PC-3 (cell line): ENCODE data around the gene MYO5A. TPM values are rescaled to one million over a fixed set of nuclear protein-coding genes. Genes with fewer than 3 reads are reported as not detected.
A peak's percentile ranks its signal among the peaks of the same experiment; 100 is the strongest.

ENCODE experiments used
- ATAC-seq: fragments of 200-7000 bp; cut with Tn5 transposase; 2 replicates; pipeline ENCODE4 v1.9.1; 2020; ENCODE audit warnings: mild to moderate bottlenecking, moderate library complexity
- BruUV-seq: library from RNA; stranded (reverse); fragments of 400-500 nt; replicated peaks from 2 replicates; lab custom pipeline; 2021; lab: Mats Ljungman, UMichigan
- CTCF ChIA-PET: fragments of 300-600 bp; sonication (Branson Sonifier 250); formaldehyde crosslinking; loops from one replicate; lab custom pipeline; 2022; ENCODE audit warnings: antibody characterized with exemption; lab: Charles Lee
- POLR2A ChIA-PET: fragments of 300-600 bp; sonication (Branson Sonifier 250); formaldehyde crosslinking; loops from one replicate; lab custom pipeline; 2022; ENCODE audit warnings: antibody characterized with exemption; ENCODE audit not compliant: unreplicated experiment; lab: Charles Lee
- DNase-seq: peaks from one replicate; pipeline ENCODE4 v3.0.0-alpha.2; 2015
- H2AFZ ChIP-seq: fragments of 300-600 bp; sonication (generic); 2 replicates; pipeline ENCODE4 v1.6.0; 2016; ENCODE audit warnings: antibody characterized with exemption, low read length
- H3F3A ChIP-seq: fragments of 300-600 bp; sonication (generic); one replicate; pipeline ENCODE4 v1.6.0; 2017; ENCODE audit warnings: antibody characterized with exemption, low read length, control low read depth, mild to moderate bottlenecking; ENCODE audit not compliant: unreplicated experiment
- H3K27ac ChIP-seq: fragments of 300-600 bp; sonication (generic); 2 replicates; pipeline ENCODE4 v1.5.1; 2016; ENCODE audit warnings: mild to moderate bottlenecking, low read length
- H3K27me3 ChIP-seq: fragments of 300-600 bp; sonication (generic); 2 replicates; pipeline ENCODE4 v1.6.1; 2016; ENCODE audit warnings: low read length, mixed read lengths
- H3K36me3 ChIP-seq: fragments of 300-600 bp; sonication (generic); 2 replicates; pipeline ENCODE4 v1.6.1; 2016; ENCODE audit warnings: low read depth, mixed run types, low read length, mixed read lengths
- H3K4me1 ChIP-seq: fragments of 300-600 bp; sonication (generic); 2 replicates; pipeline ENCODE4 v1.5.1; 2016; ENCODE audit warnings: low read length; ENCODE audit not compliant: insufficient read depth
- H3K4me2 ChIP-seq: fragments of 300-600 bp; sonication (generic); 2 replicates; pipeline ENCODE4 v1.6.0; 2016; ENCODE audit warnings: low read length
- H3K4me3 ChIP-seq: fragments of 300-600 bp; sonication (generic); 2 replicates; pipeline ENCODE4 v1.5.1; 2016; ENCODE audit warnings: mild to moderate bottlenecking, low read length, mixed read lengths
- H3K79me2 ChIP-seq: fragments of 300-600 bp; sonication (generic); 2 replicates; pipeline ENCODE4 v1.6.1; 2017; ENCODE audit warnings: low read length, mixed read lengths
- H3K9ac ChIP-seq: fragments of 300-600 bp; sonication (generic); 2 replicates; pipeline ENCODE4 v1.6.0; 2016; ENCODE audit warnings: mild to moderate bottlenecking, low read length
- H3K9me2 ChIP-seq: fragments of 300-600 bp; sonication (generic); replicated peaks from 2 replicates; pipeline ENCODE4 v1.6.1; 2016; ENCODE audit warnings: mixed run types, low read length, mixed read lengths
- H3K9me3 ChIP-seq: fragments of 300-600 bp; sonication (generic); 2 replicates; pipeline ENCODE4 v1.6.1; 2016; ENCODE audit warnings: low read length, mixed read lengths
- H4K20me1 ChIP-seq: fragments of 300-600 bp; sonication (generic); 2 replicates; pipeline ENCODE4 v1.6.1; 2016; ENCODE audit warnings: low read length, mixed read lengths
- CTCF ChIP-seq: fragments of 300-600 bp; sonication (generic); conservative IDR thresholded peaks from 2 replicates; pipeline ENCODE4 v1.5.1; 2017; ENCODE audit warnings: antibody characterized with exemption, low read depth, mild to moderate bottlenecking, low read length
- EZH2 ChIP-seq: fragments of 300-600 bp; sonication (generic); IDR thresholded peaks from one replicate; pipeline ENCODE4 v1.6.1; 2017; ENCODE audit warnings: antibody characterized with exemption, mild to moderate bottlenecking, low read length; ENCODE audit not compliant: unreplicated experiment
- EZH2phosphoT487 ChIP-seq: fragments of 300-600 bp; sonication (generic); IDR thresholded peaks from 2 replicates; pipeline ENCODE4 v1.6.1; 2018; ENCODE audit warnings: mild to moderate bottlenecking, antibody characterized with exemption, low read length, borderline replicate concordance
- intact Hi-C: fragments of 100-400 bp; cut with micrococcal nuclease; formaldehyde crosslinking; loops from 2 replicates; pipeline ENCODE4 v1.9.0; 2023
- total RNA-seq: library from RNA; depleted of rRNA; stranded (reverse); fragments of >200 nt; gene quantifications from 2 replicates; pipeline ENCODE4 v1.2.3, GENCODE V29; 2014

Gene MYO5A
- total RNA-seq, 1 experiment from 2014 or later, result 42.1 TPM

GRCh38 chr15:52334491-52335160 is 194.1 kb downstream of the MYO5A start:
- peak overlapping the region; percentile 62 for H3K9ac ChIP-seq
- H3K79me2 ChIP-seq, result no peaks in the 10 kb centered on the region
- CTCF ChIA-PET, result no interaction called here
- H3K4me2 ChIP-seq, result peak overlapping the region; percentile 68
- no peaks in the 10 kb centered on the region for H4K20me1 ChIP-seq
- BruUV-seq, result TSS peak; percentile 54
- ATAC-seq, result peak; percentile 80
- TF ChIP-seq EZH2phosphoT487, result no peak
- no peak for TF ChIP-seq EZH2
- no peak for TF ChIP-seq CTCF
- H3F3A ChIP-seq, result peaks cover 5% of the 10 kb centered on the region
- H3K4me3 ChIP-seq, result no peak overlapping the region
- H3K9me2 ChIP-seq, result no peaks in the 10 kb centered on the region
- peaks cover 73% of the 10 kb centered on the region for H3K4me1 ChIP-seq
- intact Hi-C loops, result loop anchor here (2.0 to 5.0 kb wide), 2 partner anchors 38 to 344 kb away; partner anchors contain the start of gene ATOSA
- peak; percentile 85 for DNase-seq
- H2AFZ ChIP-seq, result 0 out of 2 replicates have a peak overlapping the region, but pooled peaks have one; percentile 7
- no peaks in the 10 kb centered on the region for H3K9me3 ChIP-seq
- H3K36me3 ChIP-seq, result no peaks in the 10 kb centered on the region
- H3K27me3 ChIP-seq, result no peaks in the 10 kb centered on the region
- POLR2A ChIA-PET, result interaction anchor here (0.7 kb wide), 1 partner anchor 399 kb away, joined by 30 read pairs; no protein-coding TSS in a partner anchor
- peak overlapping the region; percentile 95 for H3K27ac ChIP-seq

GRCh38 chr15:52331490-52332240 is 197.0 kb downstream of the MYO5A start:
- H3K27ac ChIP-seq, result peak overlapping the region; percentile 87
- H3K36me3 ChIP-seq, result no peaks in the 10 kb centered on the region; the same call in 1 of the 2 replicates
- peaks cover 5% of the 10 kb centered on the region for H3F3A ChIP-seq
- ATAC-seq, result peak; percentile 85
- H3K9me3 ChIP-seq, result no peaks in the 10 kb centered on the region
- DNase-seq, result peak; percentile 92
- peak overlapping the region; percentile 53 for H3K9ac ChIP-seq
- no peaks in the 10 kb centered on the region for H3K79me2 ChIP-seq
- POLR2A ChIA-PET, result no interaction called here
- TF ChIP-seq EZH2, result no peak
- TF ChIP-seq CTCF, result peak; percentile 74
- intact Hi-C loops, result loop anchor here (1.0 to 5.0 kb wide), 8 partner anchors 41 to 404 kb away; partner anchors contain the start of gene MYO5A
- no peak overlapping the region for H3K4me3 ChIP-seq
- BruUV-seq, result no TSS peak
- peak overlapping the region; percentile 58 for H3K4me2 ChIP-seq
- H3K27me3 ChIP-seq, result no peaks in the 10 kb centered on the region
- H3K4me1 ChIP-seq, result peaks cover 49% of the 10 kb centered on the region
- 0 out of 2 replicates have a peak overlapping the region, but pooled peaks have one; percentile 21 for H2AFZ ChIP-seq
- CTCF ChIA-PET, result interaction anchor here (0.5 to 1.3 kb wide), 5 partner anchors 74 to 396 kb away, joined by 3 to 8 read pairs (median 4); no protein-coding TSS in a partner anchor
- no peaks in the 10 kb centered on the region for H4K20me1 ChIP-seq
- H3K9me2 ChIP-seq, result no peaks in the 10 kb centered on the region
